Activated CD4-positive, alpha-beta T cell treated with anti-CD3 and anti-CD28 coated beads for 36 hours (primary cell): ENCODE measurements around the gene PIK3CG. TPM values are rescaled to one million over a fixed set of nuclear protein-coding genes. Genes with fewer than 3 reads are reported as not detected.
A peak's percentile ranks its signal among the peaks of the same experiment; 100 is the strongest.
"Not testable (repeated sequence)": the region's sequence is repeated elsewhere in the genome, so short reads cannot be mapped to it uniquely, and the experiment has no call there.

ENCODE experiments used
- ATAC-seq: fragments of 200-7000 bp; cut with Tn5 transposase; one replicate; pipeline ENCODE4 v1.10.0; 2021; ENCODE audit warnings: mild to moderate bottlenecking, moderate library complexity
- CTCF ChIA-PET: fragments of 350-600 bp; sonication (Branson Sonifier 250); formaldehyde crosslinking; loops from one replicate; lab custom pipeline; 2021; ENCODE audit warnings: antibody characterized with exemption; lab: Charles Lee
- POLR2A ChIA-PET: fragments of 350-600 bp; sonication (Branson Sonifier 250); formaldehyde crosslinking; loops from one replicate; lab custom pipeline; 2021; ENCODE audit warnings: antibody characterized with exemption, inconsistent platforms; lab: Charles Lee
- DNase-seq: peaks from one replicate; pipeline ENCODE4 v3.0.0-alpha.2; 2020
- H3K27ac Mint-ChIP-seq: one replicate; pipeline ENCODE4 v1.8.0; 2021; ENCODE audit warnings: mixed read lengths
- H3K27me3 Mint-ChIP-seq: one replicate; pipeline ENCODE4 v1.8.0; 2021; ENCODE audit warnings: mixed read lengths
- H3K36me3 Mint-ChIP-seq: one replicate; pipeline ENCODE4 v1.8.0; 2021; ENCODE audit warnings: low read depth, mixed read lengths
- H3K4me1 Mint-ChIP-seq: one replicate; pipeline ENCODE4 v1.8.0; 2021; ENCODE audit warnings: mixed read lengths
- H3K4me3 Mint-ChIP-seq: one replicate; pipeline ENCODE4 v1.8.0; 2021; ENCODE audit warnings: mild to moderate bottlenecking, moderate library complexity, mixed read lengths
- H3K9me3 Mint-ChIP-seq: one replicate; pipeline ENCODE4 v1.8.0; 2021; ENCODE audit warnings: low read depth, mixed read lengths
- intact Hi-C, 2 experiments: fragments of 100-400 bp; cut with DNase I in 1 of 2; cut with micrococcal nuclease in 1 of 2; formaldehyde crosslinking; loops; one replicate each; pipeline versions ENCODE4 v1.14.2 to v1.15.1; 2022 to 2024; cut with DNase I, micrococcal nuclease
- total RNA-seq, 2 experiments: library from RNA; stranded (reverse); gene quantifications; one replicate each; pipeline ENCODE4 v1.2.3, GENCODE V29; 2021

The PIK3CG gene
- total RNA-seq, 2 experiments from 2014 or later: 9.9 to 14.3 TPM

- intact Hi-C loops: no loop called here
- CTCF ChIA-PET: no interaction called here
- Mint-ChIP-seq H3K27me3 (no peaks in the 10 kb centered on the region), H3K27ac (no peak overlapping the region), H3K36me3 (peaks cover 59% of the 10 kb centered on the region), H3K4me3 (no peak overlapping the region), H3K9me3 (no peaks in the 10 kb centered on the region), H3K4me1 (peaks cover 15% of the 10 kb centered on the region)
- ATAC-seq (no peak), DNase-seq (no peak)
- POLR2A ChIA-PET: no interaction called here
These were observed 23.1 kb downstream of the PIK3CG start for GRCh38 chr7:106888204-106888603.

- DNase-seq: no peak
- H3K27me3 Mint-ChIP-seq: no peaks in the 10 kb centered on the region
- peaks cover 20% of the 10 kb centered on the region for H3K4me1 Mint-ChIP-seq
- peak; percentile 67 for ATAC-seq
- no peak overlapping the region for H3K27ac Mint-ChIP-seq
- intact Hi-C loops: no loop called here
- H3K4me3 Mint-ChIP-seq: no peak overlapping the region
- H3K9me3 Mint-ChIP-seq: no peaks in the 10 kb centered on the region
- peaks cover 38% of the 10 kb centered on the region for H3K36me3 Mint-ChIP-seq
- CTCF ChIA-PET: interaction anchor here (1.1 kb wide), 1 partner anchor 9 kb away, joined by 3 read pairs; no protein-coding TSS in a partner anchor
- POLR2A ChIA-PET: no interaction called here
These were observed 25.9 kb downstream of the PIK3CG start for GRCh38 chr7:106890952-106891351.

GRCh38 chr7:106891548-106892410, 26.7 kb downstream of the PIK3CG start:
- ChIA-PET POLR2A (interaction anchor here (1.0 kb wide), 1 partner anchor 25 kb away, joined by 3 read pairs; no protein-coding TSS in a partner anchor), CTCF (interaction anchor here (0.5 to 1.1 kb wide), 3 partner anchors 10 to 259 kb away, joined by 3 to 5 read pairs (median 3); no protein-coding TSS in a partner anchor)
- intact Hi-C loops: no loop called here
- H3K27ac Mint-ChIP-seq: no peak overlapping the region
- no peak for DNase-seq
- peaks cover 19% of the 10 kb centered on the region for H3K4me1 Mint-ChIP-seq
- no peak overlapping the region for H3K4me3 Mint-ChIP-seq
- no peaks in the 10 kb centered on the region for H3K27me3 Mint-ChIP-seq
- H3K36me3 Mint-ChIP-seq: peaks cover 38% of the 10 kb centered on the region
- H3K9me3 Mint-ChIP-seq: no peaks in the 10 kb centered on the region
- no peak for ATAC-seq

- no peak overlapping the region for H3K4me3 Mint-ChIP-seq
- H3K36me3 Mint-ChIP-seq: peaks cover 39% of the 10 kb centered on the region
- peaks cover 14% of the 10 kb centered on the region for H3K4me1 Mint-ChIP-seq
- DNase-seq (no peak), ATAC-seq (no peak)
- intact Hi-C loops: no loop called here
- peaks cover 5% of the 10 kb centered on the region for H3K9me3 Mint-ChIP-seq
- ChIA-PET POLR2A (no interaction called here), CTCF (no interaction called here)
- H3K27ac Mint-ChIP-seq: no peak overlapping the region
- H3K27me3 Mint-ChIP-seq: no peaks in the 10 kb centered on the region
These were observed 28.5 kb downstream of the PIK3CG start for GRCh38 chr7:106893591-106893990.

GRCh38 chr7:106895246-106895864, 30.3 kb downstream of the PIK3CG start:
- peaks cover 46% of the 10 kb centered on the region for H3K36me3 Mint-ChIP-seq
- ChIA-PET CTCF (interaction anchor here (0.6 to 0.7 kb wide), 2 partner anchors 37 to 330 kb away, joined by 3 to 5 read pairs; no protein-coding TSS in a partner anchor), POLR2A (interaction anchor here (0.6 kb wide), 1 partner anchor 128 kb away, joined by 3 read pairs; no protein-coding TSS in a partner anchor)
- H3K27me3 Mint-ChIP-seq: no peaks in the 10 kb centered on the region
- ATAC-seq (peak; percentile 72), DNase-seq (peak; percentile 20)
- intact Hi-C loops: no loop called here
- no peak overlapping the region for H3K4me3 Mint-ChIP-seq
- peaks cover 10% of the 10 kb centered on the region for H3K9me3 Mint-ChIP-seq
- peaks cover 29% of the 10 kb centered on the region for H3K4me1 Mint-ChIP-seq
- no peak overlapping the region for H3K27ac Mint-ChIP-seq

GRCh38 chr7:106896231-106896630, 31.1 kb downstream of the PIK3CG start:
- Mint-ChIP-seq H3K4me1 (peaks cover 34% of the 10 kb centered on the region), H3K27ac (no peak overlapping the region), H3K9me3 (peaks cover 10% of the 10 kb centered on the region), H3K27me3 (no peaks in the 10 kb centered on the region), H3K36me3 (peaks cover 48% of the 10 kb centered on the region), H3K4me3 (no peak overlapping the region)
- CTCF ChIA-PET: no interaction called here
- DNase-seq (no peak), ATAC-seq (no peak)
- intact Hi-C loops: no loop called here
- POLR2A ChIA-PET: no interaction called here

- peaks cover 44% of the 10 kb centered on the region for H3K4me1 Mint-ChIP-seq
- H3K27ac Mint-ChIP-seq: not testable (repeated sequence)
These were observed 32.5 kb downstream of the PIK3CG start for GRCh38 chr7:106897553-106897952.

GRCh38 chr7:106898967-106899366, 33.9 kb downstream of the PIK3CG start:
- Mint-ChIP-seq H3K36me3 (peaks cover 46% of the 10 kb centered on the region), H3K9me3 (peaks cover 10% of the 10 kb centered on the region), H3K4me1 (peaks cover 45% of the 10 kb centered on the region)
- H3K27ac Mint-ChIP-seq, DNase-seq, ATAC-seq, H3K4me3 Mint-ChIP-seq, H3K27me3 Mint-ChIP-seq, intact Hi-C loops, POLR2A ChIA-PET: not testable (repeated sequence)
- CTCF ChIA-PET: interaction anchor here (0.7 kb wide), 1 partner anchor 1627 kb away, joined by 3 read pairs; no protein-coding TSS in a partner anchor

More at GRCh38 chr7:106897553-106897952, 32.5 kb downstream of the PIK3CG start:
- H3K4me3 Mint-ChIP-seq, POLR2A ChIA-PET, intact Hi-C loops, H3K27me3 Mint-ChIP-seq, CTCF ChIA-PET, DNase-seq, ATAC-seq: not testable (repeated sequence)
- Mint-ChIP-seq H3K36me3 (peaks cover 51% of the 10 kb centered on the region), H3K9me3 (peaks cover 10% of the 10 kb centered on the region)

- Mint-ChIP-seq H3K27ac (no peak overlapping the region), H3K4me1 (peaks cover 40% of the 10 kb centered on the region), H3K27me3 (no peaks in the 10 kb centered on the region), H3K4me3 (no peak overlapping the region), H3K36me3 (peaks cover 45% of the 10 kb centered on the region), H3K9me3 (peaks cover 10% of the 10 kb centered on the region)
- ChIA-PET POLR2A (no interaction called here), CTCF (interaction anchor here (0.7 to 0.8 kb wide), 2 partner anchors 108 to 338 kb away, joined by 3 read pairs; no protein-coding TSS in a partner anchor)
- ATAC-seq (no peak), DNase-seq (no peak)
- intact Hi-C loops: no loop called here
These were observed 36.9 kb downstream of the PIK3CG start for GRCh38 chr7:106901828-106902441.

GRCh38 chr7:106905734-106906133, 40.7 kb downstream of the PIK3CG start:
- intact Hi-C loops: no loop called here
- no peak for DNase-seq
- CTCF ChIA-PET: interaction anchor here (1.0 kb wide), 1 partner anchor 20 kb away, joined by 3 read pairs; no protein-coding TSS in a partner anchor
- Mint-ChIP-seq H3K36me3 (peaks cover 18% of the 10 kb centered on the region), H3K27me3 (no peaks in the 10 kb centered on the region), H3K27ac (no peak overlapping the region), H3K9me3 (no peaks in the 10 kb centered on the region), H3K4me1 (peaks cover 16% of the 10 kb centered on the region), H3K4me3 (no peak overlapping the region)
- POLR2A ChIA-PET: no interaction called here
- ATAC-seq: no peak

GRCh38 chr7:106911959-106912358, 46.9 kb downstream of the PIK3CG start:
- CTCF ChIA-PET: interaction anchor here (0.6 kb wide), 1 partner anchor 246 kb away, joined by 4 read pairs; no protein-coding TSS in a partner anchor
- Mint-ChIP-seq H3K27me3 (no peaks in the 10 kb centered on the region), H3K4me3 (no peak overlapping the region), H3K9me3 (no peaks in the 10 kb centered on the region), H3K27ac (no peak overlapping the region), H3K36me3 (peaks cover 5% of the 10 kb centered on the region), H3K4me1 (peaks cover 5% of the 10 kb centered on the region)
- no peak for DNase-seq
- no peak for ATAC-seq
- POLR2A ChIA-PET: no interaction called here
- intact Hi-C loops: loop anchor here in 1 of 2 experiments (10.0 kb wide), 1 partner anchor 347 kb away; no protein-coding TSS in a partner anchor
